Thoracic aorta (tissue), 2 donors: Measurements from ENCODE around the gene PRKN. TPM values are rescaled to one million over a fixed set of nuclear protein-coding genes. Genes with fewer than 3 reads are reported as not detected.

Source experiments
- ATAC-seq: fragments of 150-250 bp; one replicate; pipeline ENCODE4 v1.8.0; 2017; ENCODE audit warnings: low read depth; ENCODE audit not compliant: insufficient number of reproducible peaks, low FRiP score
- DNase-seq: peaks from one replicate; pipeline ENCODE4 v3.0.0-alpha.2; 2020; ENCODE audit warnings: low spot score
- H3K27ac ChIP-seq, 2 donors: fragments of 200-600 bp; sonication (generic); 1 replicate in 1 of 2; 2 replicates in 1 of 2; pipeline ENCODE4 v1.5.1; 2016; ENCODE audit warnings: mild to moderate bottlenecking in 2 of 2, moderate library complexity in 2 of 2
- H3K27me3 ChIP-seq: fragments of 200-600 bp; sonication (generic); replicated peaks from 2 replicates; pipeline ENCODE4 v1.6.0; 2016; ENCODE audit warnings: mild to moderate bottlenecking; ENCODE audit not compliant: insufficient read depth
- H3K36me3 ChIP-seq: fragments of 200-600 bp; sonication (generic); one replicate; pipeline ENCODE4 v1.5.1; 2016
- H3K4me1 ChIP-seq, 2 donors: fragments of 200-600 bp; sonication (generic); 1 replicate in 1 of 2; 2 replicates in 1 of 2; pipeline versions ENCODE4 v1.5.1 to v1.6.0; 2016; ENCODE audit warnings: low read depth in 2 of 2, mild to moderate bottlenecking in 1 of 2; ENCODE audit not compliant: control insufficient read depth in 1 of 2
- H3K4me3 ChIP-seq: fragments of 200-600 bp; sonication (generic); 2 replicates; pipeline ENCODE4 v1.5.1; 2016; ENCODE audit warnings: mild to moderate bottlenecking
- H3K9me3 ChIP-seq: fragments of 200-600 bp; sonication (generic); 2 replicates; pipeline ENCODE4 v1.5.1; 2016
- CTCF ChIP-seq: fragments of 200-600 bp; sonication (generic); IDR thresholded peaks from one replicate; pipeline ENCODE4 v1.5.1; 2019; ENCODE audit warnings: antibody characterized with exemption
- total RNA-seq, 2 donors: library from RNA; depleted of rRNA; stranded (reverse); fragments of >200 nt; gene quantifications; one replicate each; pipeline versions ENCODE4 v1.1.0 to v1.2.3, GENCODE V29; 2016

The PRKN gene
- total RNA-seq, 2 donors from 2014 or later, result 10.4 to 23.8 TPM

GRCh38 chr6:161817881-161818280, 909.7 kb downstream of the PRKN start:
- Histone ChIP-seq H3K27me3 (no peaks in the 10 kb centered on the region), H3K4me1 (no peaks in the 10 kb centered on the region), H3K36me3 (no peaks in the 10 kb centered on the region), H3K9me3 (no peaks in the 10 kb centered on the region), H3K4me3 (no peak overlapping the region), H3K27ac (no peak overlapping the region)
- no peak for TF ChIP-seq CTCF
- ATAC-seq, result no peak
- DNase-seq, result no peak

GRCh38 chr6:161815965-161816364, 911.6 kb downstream of the PRKN start:
- Histone ChIP-seq H3K36me3 (no peaks in the 10 kb centered on the region), H3K4me1 (no peaks in the 10 kb centered on the region), H3K27me3 (no peaks in the 10 kb centered on the region), H3K4me3 (no peak overlapping the region), H3K9me3 (no peaks in the 10 kb centered on the region), H3K27ac (no peak overlapping the region)
- no peak for ATAC-seq
- no peak for DNase-seq
- no peak for TF ChIP-seq CTCF

- Histone ChIP-seq H3K9me3 (no peaks in the 10 kb centered on the region), H3K36me3 (no peaks in the 10 kb centered on the region), H3K4me1 (no peaks in the 10 kb centered on the region), H3K4me3 (no peak overlapping the region), H3K27me3 (no peaks in the 10 kb centered on the region), H3K27ac (no peak overlapping the region)
- TF ChIP-seq CTCF, result no peak
- no peak for DNase-seq
- ATAC-seq, result no peak
Measured at GRCh38 chr6:161813156-161813555, 914.4 kb downstream of the PRKN start.

- TF ChIP-seq CTCF, result no peak
- H3K36me3 ChIP-seq, result no peaks in the 10 kb centered on the region
Measured at GRCh38 chr6:161809971-161810370, 917.6 kb downstream of the PRKN start.

GRCh38 chr6:161804838-161805237, 922.7 kb downstream of the PRKN start:
- no peak for ATAC-seq
- no peak for TF ChIP-seq CTCF
- DNase-seq, result no peak

More at GRCh38 chr6:161809971-161810370, 917.6 kb downstream of the PRKN start:
- Histone ChIP-seq H3K4me1 (no peaks in the 10 kb centered on the region), H3K4me3 (no peak overlapping the region), H3K27ac (no peak overlapping the region), H3K27me3 (no peaks in the 10 kb centered on the region), H3K9me3 (no peaks in the 10 kb centered on the region)
- DNase-seq (no peak), ATAC-seq (no peak)

More at GRCh38 chr6:161804838-161805237, 922.7 kb downstream of the PRKN start:
- Histone ChIP-seq H3K36me3 (no peaks in the 10 kb centered on the region), H3K4me1 (no peaks in the 10 kb centered on the region), H3K4me3 (no peak overlapping the region), H3K27ac (no peak overlapping the region), H3K27me3 (no peaks in the 10 kb centered on the region), H3K9me3 (no peaks in the 10 kb centered on the region)
